Stimulated activated effector memory CD8-positive, alpha-beta T cell treated with anti-CD3 and anti-CD28 coated beads, Interleukin-12 subunit alpha, Interleukin-12 subunit beta, amount 100 ng/mL, for 72 hours (primary cell): ENCODE results near the gene RPS21.

Experiments
- ATAC-seq: fragments of 150-1000 bp; cut with Tn5 transposase; 2 replicates; pipeline ENCODE4 v1.10.0; 2021
- DNase-seq, 2 donors: peaks; one replicate each; pipeline ENCODE4 v3.0.0; 2021 to 2022; ENCODE audit warnings: low spot score in 2 of 2
- H3K27ac Mint-ChIP-seq: one replicate; pipeline ENCODE4 v1.8.0; 2022; ENCODE audit warnings: mild to moderate bottlenecking, mixed read lengths
- H3K36me3 Mint-ChIP-seq: one replicate; pipeline ENCODE4 v1.8.0; 2022; ENCODE audit warnings: mild to moderate bottlenecking, mixed read lengths
- H3K4me1 Mint-ChIP-seq: one replicate; pipeline ENCODE4 v1.8.0; 2022; ENCODE audit warnings: mixed read lengths
- H3K4me3 Mint-ChIP-seq: one replicate; pipeline ENCODE4 v1.8.0; 2022; ENCODE audit warnings: mild to moderate bottlenecking, mixed read lengths
- H3K9me3 Mint-ChIP-seq: one replicate; pipeline ENCODE4 v1.8.0; 2022; ENCODE audit warnings: mixed read lengths

Gene RPS21

GRCh38 chr20:62392621-62393334 lies 5.9 kb downstream of the RPS21 start:
- Mint-ChIP-seq H3K27ac (no peak overlapping the region), H3K4me1 (peaks cover 32% of the 10 kb centered on the region), H3K4me3 (no peak overlapping the region), H3K9me3 (no peaks in the 10 kb centered on the region), H3K36me3 (peaks cover 43% of the 10 kb centered on the region)
- ATAC-seq: peak; percentile 4
- DNase-seq: no peak

GRCh38 chr20:62393335-62393665 lies 6.4 kb downstream of the RPS21 start:
- DNase-seq (no peak), ATAC-seq (no peak)
- H3K4me3 Mint-ChIP-seq: no peak overlapping the region
- H3K27ac Mint-ChIP-seq: no peak overlapping the region
- peaks cover 32% of the 10 kb centered on the region for H3K4me1 Mint-ChIP-seq
- H3K36me3 Mint-ChIP-seq: peaks cover 43% of the 10 kb centered on the region
- H3K9me3 Mint-ChIP-seq: no peaks in the 10 kb centered on the region

- DNase-seq: no peak
- no peak for ATAC-seq
- H3K4me1 Mint-ChIP-seq: peaks cover 26% of the 10 kb centered on the region
- no peak overlapping the region for H3K4me3 Mint-ChIP-seq
- no peaks in the 10 kb centered on the region for H3K9me3 Mint-ChIP-seq
- peaks cover 40% of the 10 kb centered on the region for H3K36me3 Mint-ChIP-seq
- H3K27ac Mint-ChIP-seq: no peak overlapping the region
Measured at GRCh38 chr20:62393830-62394229, 6.9 kb downstream of the RPS21 start.

- no peaks in the 10 kb centered on the region for H3K9me3 Mint-ChIP-seq
- H3K4me1 Mint-ChIP-seq: peaks cover 21% of the 10 kb centered on the region
- H3K4me3 Mint-ChIP-seq: no peak overlapping the region
- H3K36me3 Mint-ChIP-seq: peaks cover 33% of the 10 kb centered on the region
- ATAC-seq (no peak), DNase-seq (no peak)
- H3K27ac Mint-ChIP-seq: no peak overlapping the region
Measured at GRCh38 chr20:62394248-62395245, 7.6 kb downstream of the RPS21 start.

- H3K9me3 Mint-ChIP-seq: no peaks in the 10 kb centered on the region
Measured at GRCh38 chr20:62395311-62396242, 8.7 kb downstream of the RPS21 start.

GRCh38 chr20:62396367-62397239 lies 9.7 kb downstream of the RPS21 start:
- DNase-seq (no peak), ATAC-seq (no peak)
- H3K36me3 Mint-ChIP-seq: peaks cover 13% of the 10 kb centered on the region
- H3K27ac Mint-ChIP-seq: peak overlapping the region; percentile 78
- peaks cover 14% of the 10 kb centered on the region for H3K4me1 Mint-ChIP-seq
- no peak overlapping the region for H3K4me3 Mint-ChIP-seq
- no peaks in the 10 kb centered on the region for H3K9me3 Mint-ChIP-seq

More at GRCh38 chr20:62395311-62396242, 8.7 kb downstream of the RPS21 start:
- H3K4me3 Mint-ChIP-seq: no peak overlapping the region
- H3K4me1 Mint-ChIP-seq: peaks cover 14% of the 10 kb centered on the region
- H3K36me3 Mint-ChIP-seq: peaks cover 22% of the 10 kb centered on the region
- DNase-seq (no peak), ATAC-seq (no peak)
- no peak overlapping the region for H3K27ac Mint-ChIP-seq

GRCh38 chr20:62398120-62398821 lies 11.4 kb downstream of the RPS21 start:
- peak overlapping the region; percentile 78 for H3K27ac Mint-ChIP-seq
- ATAC-seq: no peak
- H3K36me3 Mint-ChIP-seq: peaks cover 13% of the 10 kb centered on the region

GRCh38 chr20:62400021-62400420 lies 13.1 kb downstream of the RPS21 start:
- ATAC-seq (no peak), DNase-seq (no peak)
- H3K9me3 Mint-ChIP-seq: no peaks in the 10 kb centered on the region
- peaks cover 26% of the 10 kb centered on the region for H3K4me1 Mint-ChIP-seq
- no peak overlapping the region for H3K4me3 Mint-ChIP-seq
- H3K27ac Mint-ChIP-seq: peak overlapping the region; percentile 79
- peaks cover 13% of the 10 kb centered on the region for H3K36me3 Mint-ChIP-seq

More at GRCh38 chr20:62398120-62398821, 11.4 kb downstream of the RPS21 start:
- Mint-ChIP-seq H3K4me3 (no peak overlapping the region), H3K9me3 (no peaks in the 10 kb centered on the region), H3K4me1 (peaks cover 16% of the 10 kb centered on the region)
- DNase-seq: no peak

GRCh38 chr20:62400541-62400940 lies 13.6 kb downstream of the RPS21 start:
- Mint-ChIP-seq H3K27ac (no peak overlapping the region), H3K4me1 (peaks cover 32% of the 10 kb centered on the region), H3K36me3 (peaks cover 13% of the 10 kb centered on the region), H3K9me3 (no peaks in the 10 kb centered on the region), H3K4me3 (no peak overlapping the region)
- DNase-seq: no peak
- no peak for ATAC-seq

- H3K27ac Mint-ChIP-seq: peak overlapping the region; percentile 48
- no peak overlapping the region for H3K4me3 Mint-ChIP-seq
- H3K4me1 Mint-ChIP-seq: peaks cover 40% of the 10 kb centered on the region
Measured at GRCh38 chr20:62401331-62401779, 14.5 kb downstream of the RPS21 start.

GRCh38 chr20:62402456-62403150 lies 15.7 kb downstream of the RPS21 start:
- peaks cover 33% of the 10 kb centered on the region for H3K4me1 Mint-ChIP-seq
- H3K4me3 Mint-ChIP-seq: no peak overlapping the region
- DNase-seq (no peak), ATAC-seq (no peak)
- H3K36me3 Mint-ChIP-seq: peaks cover 14% of the 10 kb centered on the region
- H3K27ac Mint-ChIP-seq: no peak overlapping the region
- no peaks in the 10 kb centered on the region for H3K9me3 Mint-ChIP-seq

More at GRCh38 chr20:62401331-62401779, 14.5 kb downstream of the RPS21 start:
- Mint-ChIP-seq H3K9me3 (no peaks in the 10 kb centered on the region), H3K36me3 (peaks cover 13% of the 10 kb centered on the region)
- ATAC-seq (no peak), DNase-seq (no peak)

GRCh38 chr20:62403331-62403730 lies 16.4 kb downstream of the RPS21 start:
- ATAC-seq: no peak
- H3K36me3 Mint-ChIP-seq: peaks cover 7% of the 10 kb centered on the region
- H3K4me1 Mint-ChIP-seq: peaks cover 26% of the 10 kb centered on the region
- H3K9me3 Mint-ChIP-seq: no peaks in the 10 kb centered on the region
- no peak for DNase-seq
- no peak overlapping the region for H3K27ac Mint-ChIP-seq
- H3K4me3 Mint-ChIP-seq: no peak overlapping the region

GRCh38 chr20:62404112-62404665 lies 17.3 kb downstream of the RPS21 start:
- Mint-ChIP-seq H3K9me3 (no peaks in the 10 kb centered on the region), H3K4me1 (peaks cover 26% of the 10 kb centered on the region), H3K4me3 (no peak overlapping the region), H3K27ac (no peak overlapping the region), H3K36me3 (peaks cover 5% of the 10 kb centered on the region)
- ATAC-seq (no peak), DNase-seq (no peak)
